H54 (cell line): Measurements from ENCODE around the gene RPH3AL.
"Not testable (repeated sequence)": the region's sequence is repeated elsewhere in the genome, so short reads cannot be mapped to it uniquely, and the experiment has no call there.

ENCODE experiments used
- DNase-seq: peaks from one replicate; pipeline ENCODE4 v3.0.0; 2011; ENCODE audit warnings: low spot score, mixed read lengths; ENCODE audit not compliant: insufficient read length
- FAIRE-seq: peaks from 3 replicates; lab custom pipeline; 2011; peaks lifted over from hg19 to GRCh38; lab: Jason Lieb, UNC
- POLR2A ChIP-seq: IDR thresholded peaks from 2 replicates; pipeline ENCODE4 v1.6.1; 2011; ENCODE audit warnings: low read depth, mild to moderate bottlenecking, low read length

RPH3AL gene

GRCh38 chr17:279331-279730 is 73.3 kb downstream of the RPH3AL start:
- DNase-seq (no peak), FAIRE-seq (no peak)
- no peak for TF ChIP-seq POLR2A

- DNase-seq (no peak), FAIRE-seq (no peak)
- no peak for TF ChIP-seq POLR2A
Measured at GRCh38 chr17:278676-279059, 73.9 kb downstream of the RPH3AL start.

GRCh38 chr17:278055-278675 is 74.4 kb downstream of the RPH3AL start:
- DNase-seq (no peak), FAIRE-seq (no peak)
- no peak for TF ChIP-seq POLR2A

- no peak for TF ChIP-seq POLR2A
- FAIRE-seq (no peak), DNase-seq (no peak)
Measured at GRCh38 chr17:274902-275301, 77.7 kb downstream of the RPH3AL start.

- FAIRE-seq (no peak), DNase-seq (no peak)
- TF ChIP-seq POLR2A, result no peak
Measured at GRCh38 chr17:273981-274832, 78.4 kb downstream of the RPH3AL start.

- FAIRE-seq, DNase-seq: not testable (repeated sequence)
Measured at GRCh38 chr17:272856-273255, 79.8 kb downstream of the RPH3AL start.

- FAIRE-seq, result not testable (repeated sequence)
Measured at GRCh38 chr17:271928-272623, 80.5 kb downstream of the RPH3AL start.

GRCh38 chr17:269616-270514 is 82.7 kb downstream of the RPH3AL start:
- FAIRE-seq, result no peak
- DNase-seq, result no peak
- no peak for TF ChIP-seq POLR2A

More at GRCh38 chr17:271928-272623, 80.5 kb downstream of the RPH3AL start:
- not testable (repeated sequence) for DNase-seq

GRCh38 chr17:266701-267667 is 85.6 kb downstream of the RPH3AL start:
- no peak for FAIRE-seq
- no peak for DNase-seq
- no peak for TF ChIP-seq POLR2A

- TF ChIP-seq POLR2A, result no peak
- FAIRE-seq (no peak), DNase-seq (no peak)
Measured at GRCh38 chr17:266219-266618, 86.4 kb downstream of the RPH3AL start.

GRCh38 chr17:265718-266117 is 86.9 kb downstream of the RPH3AL start:
- DNase-seq, result no peak
- FAIRE-seq, result no peak
- TF ChIP-seq POLR2A, result no peak

GRCh38 chr17:263773-264172 is 88.8 kb downstream of the RPH3AL start:
- TF ChIP-seq POLR2A, result no peak
- FAIRE-seq, result no peak
- no peak for DNase-seq
